ENCODE measurements around the gene COL9A2. TPM values are rescaled to one million over a fixed set of nuclear protein-coding genes. Genes with fewer than 3 reads are reported as not detected.
A peak's percentile ranks its signal among the peaks of the same experiment; 100 is the strongest.

The COL9A2 gene
- total RNA-seq, 1 donor: 0.86 TPM

DNA sequence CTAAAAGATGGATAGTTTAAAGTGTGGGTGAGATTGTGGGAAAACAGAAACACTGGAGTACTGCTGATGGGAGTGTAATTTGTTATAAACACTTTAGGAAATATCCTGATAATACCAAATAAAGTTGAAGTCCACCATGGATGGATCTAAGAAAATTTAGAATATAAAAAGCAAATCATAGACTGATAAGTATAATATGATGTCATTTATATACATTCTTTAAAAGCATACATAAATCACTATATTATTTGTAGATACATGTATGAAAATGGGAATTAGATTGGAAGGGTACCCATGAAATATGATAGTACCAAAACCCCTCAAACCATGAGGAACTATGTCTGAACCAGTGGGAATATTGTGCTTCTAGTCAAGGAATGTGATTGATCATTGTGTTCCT lies 51.2 kb downstream of the COL9A2 start:
- DNase-seq (ENCODE audit: low read depth): no peak
- TF ChIP-seq, protein P1, sequence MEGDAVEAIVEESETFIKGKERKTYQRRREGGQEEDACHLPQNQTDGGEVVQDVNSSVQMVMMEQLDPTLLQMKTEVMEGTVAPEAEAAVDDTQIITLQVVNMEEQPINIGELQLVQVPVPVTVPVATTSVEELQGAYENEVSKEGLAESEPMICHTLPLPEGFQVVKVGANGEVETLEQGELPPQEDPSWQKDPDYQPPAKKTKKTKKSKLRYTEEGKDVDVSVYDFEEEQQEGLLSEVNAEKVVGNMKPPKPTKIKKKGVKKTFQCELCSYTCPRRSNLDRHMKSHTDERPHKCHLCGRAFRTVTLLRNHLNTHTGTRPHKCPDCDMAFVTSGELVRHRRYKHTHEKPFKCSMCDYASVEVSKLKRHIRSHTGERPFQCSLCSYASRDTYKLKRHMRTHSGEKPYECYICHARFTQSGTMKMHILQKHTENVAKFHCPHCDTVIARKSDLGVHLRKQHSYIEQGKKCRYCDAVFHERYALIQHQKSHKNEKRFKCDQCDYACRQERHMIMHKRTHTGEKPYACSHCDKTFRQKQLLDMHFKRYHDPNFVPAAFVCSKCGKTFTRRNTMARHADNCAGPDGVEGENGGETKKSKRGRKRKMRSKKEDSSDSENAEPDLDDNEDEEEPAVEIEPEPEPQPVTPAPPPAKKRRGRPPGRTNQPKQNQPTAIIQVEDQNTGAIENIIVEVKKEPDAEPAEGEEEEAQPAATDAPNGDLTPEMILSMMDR (IDR thresholded peaks at IDR 0.05; ENCODE audit: insufficient read depth, low read depth, low read length): no peak
- H3K4me3 ChIP-seq (ENCODE audit: low read depth, low read length): no peak overlapping the region

- DNase-seq (ENCODE audit: low read depth): no peak
- no peak overlapping the region for H3K4me3 ChIP-seq (ENCODE audit: low read depth, low read length)
- TF ChIP-seq, protein P1 (IDR thresholded peaks at IDR 0.05; ENCODE audit: insufficient read depth, low read depth, low read length): no peak
Observed at GRCh38 chr1:40265298-40265697, 51.8 kb downstream of the COL9A2 start.

DNA sequence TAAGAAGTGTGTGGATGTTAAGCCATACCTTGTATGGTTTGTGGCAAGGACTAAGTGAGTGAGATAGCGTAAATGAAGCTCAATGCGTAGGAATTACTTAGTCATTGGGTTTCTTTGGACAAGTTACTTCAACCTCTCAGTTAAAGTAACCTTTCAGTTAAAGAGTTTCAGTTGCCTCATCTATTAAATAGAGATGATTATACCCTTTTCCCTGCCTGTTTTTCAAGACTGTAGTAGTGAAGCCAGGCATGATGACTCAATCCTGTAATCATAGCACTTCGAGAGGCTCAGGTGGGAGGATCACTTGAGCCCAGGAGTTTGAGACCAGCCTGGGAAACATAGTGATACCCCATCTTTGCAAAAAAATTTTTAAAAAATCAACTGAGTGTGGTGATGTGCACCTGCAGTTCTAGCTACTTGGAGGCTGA lies 52.7 kb downstream of the COL9A2 start:
- DNase-seq (ENCODE audit: low read depth): no peak
- H3K4me3 ChIP-seq (ENCODE audit: low read depth, low read length): no peak overlapping the region
- TF ChIP-seq, protein P1 (IDR thresholded peaks at IDR 0.05; ENCODE audit: insufficient read depth, low read depth, low read length): no peak

GRCh38 chr1:40258445-40258769 lies 58.7 kb downstream of the COL9A2 start:
- TF ChIP-seq, protein P1 (IDR thresholded peaks at IDR 0.05; ENCODE audit: insufficient read depth, low read depth, low read length): no peak
- H3K4me3 ChIP-seq (ENCODE audit: low read depth, low read length): peak overlapping the region; percentile 73
- DNase-seq (ENCODE audit: low read depth): peak; percentile 68

DNA sequence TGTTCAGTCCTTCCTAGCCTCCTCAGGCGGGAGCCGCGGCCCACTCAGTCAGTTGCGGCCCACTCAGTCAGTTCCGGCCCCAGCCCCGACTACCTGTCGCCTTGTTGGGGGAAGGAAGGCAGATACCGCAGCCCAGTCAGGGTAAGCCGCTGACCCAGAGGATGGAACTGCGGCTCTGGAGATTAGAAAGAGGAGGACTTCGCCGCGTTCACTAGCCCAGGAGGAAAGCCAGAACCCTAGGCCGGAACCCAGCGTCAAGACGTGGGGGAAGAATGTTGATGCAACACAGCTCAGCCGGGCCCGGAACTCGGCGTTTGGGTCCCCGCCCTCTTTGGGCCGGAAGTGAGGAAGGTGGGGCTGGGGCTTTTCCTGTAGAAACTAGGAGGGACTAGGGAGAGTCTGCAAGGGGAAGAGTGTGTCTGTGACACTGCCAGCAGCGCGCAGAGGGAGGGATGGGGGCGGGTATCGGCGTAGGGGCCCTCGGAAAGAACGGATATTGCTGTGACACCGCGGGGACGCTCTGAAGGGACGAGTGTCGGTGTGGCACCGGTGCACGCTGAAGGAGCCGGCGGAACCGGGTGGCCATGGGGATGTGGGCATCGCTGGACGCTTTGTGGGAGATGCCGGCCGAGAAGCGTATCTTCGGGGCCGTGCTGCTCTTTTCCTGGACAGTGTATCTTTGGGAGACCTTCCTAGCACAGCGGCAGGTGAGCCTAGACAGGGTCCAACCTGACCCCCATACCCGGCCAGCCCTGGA lies 59.2 kb downstream of the COL9A2 start, which contains the start of gene ZMPSTE24:
ZMPSTE24 (plus strand) TSS at position 549 of the 757 bp plus-strand sequence; CDS start at position 585, 36 bp downstream.
- DNase-seq (ENCODE audit: low read depth): peak; percentile 99
- TF ChIP-seq, protein P1 (IDR thresholded peaks at IDR 0.05; ENCODE audit: insufficient read depth, low read depth, low read length): no peak
- H3K4me3 ChIP-seq (ENCODE audit: low read depth, low read length): peak within 1 kb of the TSS; percentile 73

DNA sequence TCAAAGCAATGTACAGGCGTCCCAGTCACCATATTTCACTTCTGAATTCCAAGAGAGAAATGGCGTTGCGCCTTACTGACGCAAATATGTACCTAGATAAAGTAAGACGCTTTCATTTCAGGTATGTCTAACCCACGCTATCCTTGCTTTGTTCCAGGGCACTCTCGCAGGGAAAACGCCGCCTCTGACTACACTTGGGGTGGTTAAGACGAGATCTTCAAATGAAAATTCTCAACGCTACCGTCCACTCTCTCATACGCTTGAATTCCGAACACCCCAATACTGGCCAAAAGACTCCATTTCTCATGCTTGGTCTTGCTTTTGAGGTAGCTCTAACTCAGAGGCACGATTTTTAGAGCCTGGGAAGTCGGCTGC lies 59.8 kb downstream of the COL9A2 start:
- peak overlapping the region; percentile 73 for H3K4me3 ChIP-seq (ENCODE audit: low read depth, low read length)
- TF ChIP-seq, protein P1 (IDR thresholded peaks at IDR 0.05; ENCODE audit: insufficient read depth, low read depth, low read length): no peak
- no peak for DNase-seq (ENCODE audit: low read depth)
